NCI-H2107 treated with DMSO at 0.1 percent for 48 hours (cell line): ENCODE data around the gene SF3A1.

ENCODE experiments used
- DNase-seq: peaks from one replicate; lab custom pipeline; 2025; ENCODE audit not compliant: unreplicated experiment; lab: John Stamatoyannopoulos, UW

The SF3A1 gene

DNA sequence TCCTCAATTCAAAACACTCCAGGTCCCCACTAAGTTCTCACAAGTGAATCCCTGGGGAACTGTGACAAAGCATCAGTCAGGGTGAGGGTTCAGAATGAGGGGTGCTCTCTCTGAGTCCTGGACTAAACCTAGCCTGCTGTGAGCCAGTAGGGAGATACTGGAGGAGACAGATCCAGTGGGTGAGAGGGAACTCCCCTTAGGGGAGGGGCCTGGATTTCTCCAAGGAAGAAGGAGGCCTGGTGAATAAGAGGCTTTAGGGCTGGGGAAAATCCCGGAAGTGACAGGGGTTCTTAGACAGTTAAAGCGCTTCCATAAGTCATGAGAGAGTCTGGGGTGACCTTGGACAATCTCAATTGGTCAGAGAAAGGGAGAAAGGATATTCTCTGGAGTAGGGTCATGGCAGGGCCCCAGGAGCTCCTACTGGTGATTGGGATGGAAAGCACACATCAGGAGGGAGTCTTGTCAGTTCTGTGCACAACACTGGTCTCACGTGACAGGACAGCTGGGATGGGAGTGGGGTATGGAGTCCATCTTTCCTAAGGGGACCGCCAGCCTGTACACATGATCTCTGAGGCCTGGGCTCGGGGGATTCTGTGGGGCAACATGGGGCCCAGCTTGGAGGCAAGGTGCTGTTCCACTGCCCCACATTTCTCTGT, 31.5 kb downstream of the SF3A1 start:
- no peak for DNase-seq

GRCh38 chr22:30324014-30324730, 32.5 kb downstream of the SF3A1 start:
- no peak for DNase-seq

DNA sequence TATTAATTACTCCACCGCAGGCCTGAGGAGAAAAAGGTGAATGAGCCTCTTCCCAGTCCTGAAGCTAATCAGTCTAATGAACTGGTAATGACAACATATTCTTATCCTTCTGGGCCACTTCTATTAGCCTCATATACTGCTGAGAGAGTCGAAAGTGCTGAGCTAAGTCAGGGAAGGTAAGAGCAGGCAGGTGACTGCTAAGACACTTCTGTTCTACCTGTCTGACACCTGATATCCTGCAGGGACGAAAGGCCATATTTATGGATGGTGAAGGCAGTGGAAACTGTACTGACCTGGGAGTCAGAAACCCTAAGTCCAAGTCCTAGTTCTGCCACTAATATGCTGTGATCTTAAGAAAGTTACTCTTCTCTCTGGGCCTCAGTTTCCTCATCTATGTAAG, 33.4 kb downstream of the SF3A1 start:
- no peak for DNase-seq

GRCh38 chr22:30321461-30321860, 35.2 kb downstream of the SF3A1 start:
- DNase-seq, result no peak

DNA sequence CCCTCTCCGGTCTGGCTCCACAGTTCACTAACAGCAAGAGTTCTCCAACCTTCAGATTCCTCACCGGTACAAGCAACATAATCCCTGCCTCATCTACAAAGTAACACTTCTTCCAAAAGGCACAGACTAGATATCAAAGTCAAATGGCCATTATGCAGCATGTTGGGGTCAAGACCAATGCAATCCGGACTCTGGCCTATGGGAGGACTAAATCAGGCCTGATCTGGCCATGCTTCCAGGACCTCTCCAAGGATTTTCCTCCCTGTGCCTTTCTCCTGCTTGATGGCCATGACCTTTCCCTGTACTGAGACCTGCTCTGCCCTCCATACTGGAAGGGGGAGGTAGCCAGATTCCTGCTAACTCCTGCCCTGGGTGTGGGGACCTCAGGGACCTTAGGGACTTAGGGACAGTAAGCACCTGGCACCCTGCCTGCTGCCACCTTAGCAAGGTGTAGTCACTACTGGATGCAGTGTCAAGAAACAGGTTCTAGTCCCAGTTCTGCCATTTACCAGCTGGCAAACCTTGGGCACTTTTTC, 36.6 kb downstream of the SF3A1 start:
- DNase-seq, result no peak

GRCh38 chr22:30318799-30319419, 37.8 kb downstream of the SF3A1 start:
- no peak for DNase-seq

- DNase-seq, result no peak
These were observed 38.9 kb downstream of the SF3A1 start for GRCh38 chr22:30317778-30318177.

DNA sequence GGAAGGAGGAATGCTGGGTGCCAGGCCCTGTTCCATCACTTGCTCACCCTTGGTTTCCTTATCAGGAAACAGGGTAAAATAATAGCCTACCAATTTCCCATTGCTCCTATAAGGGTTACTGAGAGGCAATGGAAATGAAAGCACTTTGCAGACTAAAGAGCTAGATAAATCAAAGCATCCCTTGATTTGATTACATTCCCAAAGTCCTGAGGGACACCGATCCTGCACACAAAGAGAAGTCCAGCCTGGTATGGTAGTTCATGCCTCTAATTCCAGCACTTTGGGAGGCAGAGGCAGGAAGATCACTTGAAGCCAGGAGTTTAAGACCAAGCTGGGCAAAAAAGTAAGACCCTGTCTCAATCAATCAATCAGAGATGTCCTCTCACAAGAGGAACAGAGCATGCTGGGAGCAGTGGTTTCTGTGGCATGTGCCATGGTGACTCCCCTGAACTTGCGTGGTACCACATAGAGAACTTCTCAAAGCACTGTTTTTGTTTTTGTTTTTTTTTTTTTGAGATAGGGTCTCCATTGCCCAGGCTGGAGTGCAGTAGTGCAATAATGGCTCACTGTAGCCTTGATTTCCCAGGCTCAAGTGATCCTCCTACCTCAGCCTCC, 40.6 kb downstream of the SF3A1 start:
- no peak for DNase-seq

GRCh38 chr22:30314915-30315314, 41.8 kb downstream of the SF3A1 start:
- no peak for DNase-seq

- DNase-seq, result no peak
These were observed 42.9 kb downstream of the SF3A1 start for GRCh38 chr22:30313527-30314363.

GRCh38 chr22:30312053-30312452, 44.6 kb downstream of the SF3A1 start:
- DNase-seq, result no peak

- DNase-seq, result no peak
These were observed 45.6 kb downstream of the SF3A1 start for GRCh38 chr22:30310881-30311771.

DNA sequence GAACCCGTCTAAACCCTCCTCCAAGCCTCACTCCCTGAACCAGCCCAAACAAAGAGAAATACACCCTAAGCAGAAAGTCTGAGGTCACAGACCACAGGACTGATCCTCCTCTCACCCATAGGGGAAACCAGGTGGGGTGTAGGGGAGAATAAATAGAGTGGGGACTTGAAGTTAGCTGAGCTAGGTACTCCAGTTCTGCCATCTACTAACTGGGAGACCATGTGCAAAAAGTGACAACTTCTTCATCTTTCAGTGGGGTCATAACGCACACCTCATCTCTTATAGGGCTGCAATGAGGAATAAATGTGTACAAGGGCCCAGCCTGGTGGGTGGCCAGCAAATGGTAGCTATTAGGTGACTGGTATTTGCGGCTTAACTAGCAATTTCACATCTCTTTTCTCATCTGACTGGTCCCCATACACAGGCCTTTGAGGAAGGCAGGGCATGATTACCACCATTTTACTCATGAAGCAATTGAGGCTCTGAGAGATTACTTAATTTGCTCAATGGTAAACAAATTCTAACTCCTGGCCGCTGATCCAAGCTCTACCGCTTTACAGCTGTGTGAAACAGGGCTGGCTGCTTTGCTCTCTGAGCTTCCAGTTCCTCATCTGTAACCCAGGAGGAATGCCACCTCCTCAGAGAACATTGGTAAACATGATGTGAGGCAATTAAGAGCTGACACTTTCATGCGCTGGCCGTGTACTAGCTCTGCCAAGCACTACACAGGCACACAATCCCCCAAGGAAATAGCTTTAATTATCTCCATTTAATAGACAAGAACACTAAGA, 46.5 kb downstream of the SF3A1 start:
- no peak for DNase-seq

- no peak for DNase-seq
These were observed 48.0 kb downstream of the SF3A1 start for GRCh38 chr22:30308518-30309230.

DNA sequence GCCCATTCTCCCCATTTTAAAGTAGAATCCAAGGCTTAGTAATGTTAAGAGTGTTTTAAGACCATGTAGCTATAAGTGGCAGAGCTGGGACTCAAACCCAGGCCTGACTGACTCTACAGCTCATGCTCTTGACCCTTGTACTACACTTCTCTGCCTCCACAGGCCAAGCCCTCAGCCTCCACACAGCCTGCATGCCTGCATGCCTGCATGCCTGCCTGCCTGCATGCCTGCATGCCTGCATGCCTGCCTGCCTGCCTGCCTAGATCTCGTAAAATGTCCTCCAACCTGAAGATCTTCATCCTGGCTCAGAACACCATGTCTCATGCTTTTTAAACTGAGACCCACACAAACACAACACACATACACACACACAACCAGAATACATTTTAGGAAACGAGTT, 48.6 kb downstream of the SF3A1 start:
- DNase-seq, result no peak

DNA sequence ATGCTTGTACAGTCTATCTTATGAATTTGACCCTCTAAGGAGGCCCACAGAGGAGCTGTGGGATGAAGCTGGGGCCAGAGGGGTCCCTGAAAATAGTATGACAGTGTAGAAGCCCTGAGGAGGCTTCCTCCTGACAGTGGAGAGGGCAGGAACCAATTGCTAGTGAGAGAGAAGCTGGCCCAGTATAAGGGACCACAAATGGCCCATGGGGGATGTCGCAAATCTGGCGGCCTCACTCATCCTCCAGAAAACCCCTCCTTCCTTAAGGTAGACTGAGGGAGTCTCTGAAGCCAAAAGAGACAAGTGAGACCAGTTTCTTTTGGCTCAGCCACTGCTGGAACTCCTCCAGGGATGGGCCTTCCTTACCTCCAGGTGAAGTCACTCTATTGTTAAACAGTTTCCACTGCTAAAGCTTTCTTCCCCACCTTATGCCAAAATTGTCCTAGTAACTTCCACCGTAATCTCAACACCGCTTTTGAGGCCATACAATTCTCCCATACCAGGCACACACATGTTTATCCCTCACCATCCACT, 49.6 kb downstream of the SF3A1 start:
- DNase-seq, result no peak

DNA sequence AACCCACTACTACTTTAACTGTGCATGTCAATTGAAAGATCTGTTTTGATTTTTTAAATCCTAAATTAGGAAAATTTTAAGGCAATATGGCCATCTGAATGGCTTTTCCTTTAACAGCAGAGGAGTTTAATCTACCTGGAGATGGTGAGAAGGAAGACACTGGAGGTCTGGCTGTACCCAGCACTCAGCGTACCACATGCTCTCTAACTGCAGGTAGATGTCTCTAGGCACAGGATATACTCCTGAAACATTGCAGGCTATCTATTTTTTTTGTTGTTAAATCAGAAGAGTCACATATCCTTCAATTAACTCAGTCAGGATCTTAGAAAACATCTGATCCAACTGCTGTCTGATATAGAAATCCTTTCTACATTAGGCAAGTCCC, 50.1 kb downstream of the SF3A1 start:
- DNase-seq, result no peak
